A549 treated with CORT108297 at 1 μM for 4 hours (cell line): ENCODE measurements around the gene EXOSC3. TPM values are rescaled to one million over a fixed set of nuclear protein-coding genes. Genes with fewer than 3 reads are reported as not detected.

Experiments used
- total RNA-seq: library from RNA; stranded (reverse); fragments of 200-300 nt; extraction: Qiagen RNA extraction; gene quantifications from 5 replicates; pipeline ENCODE4 v1.2.3, GENCODE V29; 2022

The EXOSC3 gene
- total RNA-seq, result 78.0 to 85.8 TPM (median 80.6 TPM) in 5 replicates

DNA sequence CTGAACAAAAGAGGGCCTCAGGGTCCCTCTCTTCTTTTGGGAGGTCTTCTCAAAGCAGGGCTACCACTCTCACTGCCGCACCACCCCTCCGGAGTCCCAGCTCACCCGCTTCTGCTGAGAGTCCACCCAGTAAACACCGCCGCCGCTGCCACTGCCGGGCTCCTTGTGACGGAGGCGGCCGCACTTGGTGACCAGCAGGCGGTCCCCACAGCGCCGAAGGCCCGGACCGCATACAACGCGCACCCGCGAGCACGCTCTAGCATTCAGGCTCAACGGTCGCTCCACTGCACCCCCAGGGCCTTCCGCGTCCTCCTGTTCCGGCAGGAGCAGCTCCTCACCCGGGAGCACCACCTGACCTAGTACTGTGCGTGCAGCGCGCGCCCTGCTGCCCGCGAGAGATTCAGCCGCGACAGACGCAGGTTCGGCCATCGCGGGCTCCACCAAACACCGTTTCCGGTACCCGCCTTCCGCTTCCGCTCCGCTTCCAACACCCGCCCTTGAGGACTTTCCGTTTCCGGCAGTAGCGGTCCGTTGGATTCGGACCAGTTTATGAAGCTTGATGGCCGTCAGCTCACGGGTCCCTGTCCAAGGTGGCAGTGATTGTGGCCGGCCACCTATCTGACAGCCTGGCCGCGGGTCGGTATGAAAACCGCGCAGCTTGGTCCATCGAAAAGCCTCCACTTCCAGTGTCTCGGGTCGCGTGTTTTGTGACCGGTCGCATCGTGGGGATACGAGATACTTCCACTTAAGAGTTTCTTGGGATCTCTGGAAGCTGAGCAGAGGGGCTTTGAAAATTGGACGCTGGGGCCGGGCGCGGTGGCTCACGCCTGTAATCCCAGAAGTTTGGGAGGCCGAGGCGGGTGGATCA is at the start of gene EXOSC3:
Gene EXOSC3 (minus strand): TSS at position 449 of the 868 bp plus-strand sequence. CDS start 20 bp downstream, at position 429.

DNA sequence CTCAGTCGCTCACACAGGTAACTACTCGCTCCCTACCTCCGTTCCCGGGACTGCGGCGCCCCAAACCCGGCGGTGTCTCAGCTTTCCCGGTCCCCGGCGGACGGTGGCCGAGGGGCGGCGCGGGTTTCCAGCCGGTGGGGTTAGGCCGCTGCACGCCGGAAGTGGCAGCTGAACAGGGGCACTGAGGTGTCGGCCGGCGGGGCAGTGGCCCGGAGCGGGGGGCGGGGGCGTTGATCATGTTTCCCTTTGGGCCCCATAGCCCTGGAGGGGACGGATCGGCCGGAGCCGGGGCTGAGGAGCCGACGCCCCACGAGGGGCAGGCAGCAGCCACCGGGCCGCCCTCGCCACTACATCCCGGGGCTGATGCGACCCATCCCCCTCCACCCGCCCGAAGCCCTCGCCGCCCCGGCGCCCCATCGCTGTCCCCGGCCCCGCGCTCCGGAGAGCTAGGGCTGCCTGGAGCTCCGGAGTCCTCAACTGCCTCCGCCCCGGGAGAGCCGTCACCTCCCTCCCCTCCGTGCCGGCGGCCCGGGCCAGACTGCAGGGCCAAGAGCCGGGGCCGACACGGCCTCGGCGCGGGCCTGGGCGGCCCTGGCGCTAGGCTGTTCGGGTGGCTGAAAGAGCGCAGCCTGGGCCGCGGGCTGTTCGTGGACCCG is 15.9 kb upstream of the EXOSC3 start, which contains the start of gene DCAF10:
Gene DCAF10 (plus strand): TSS at position 167 of the 656 bp plus-strand sequence. CDS start 70 bp downstream, at position 237.

DNA sequence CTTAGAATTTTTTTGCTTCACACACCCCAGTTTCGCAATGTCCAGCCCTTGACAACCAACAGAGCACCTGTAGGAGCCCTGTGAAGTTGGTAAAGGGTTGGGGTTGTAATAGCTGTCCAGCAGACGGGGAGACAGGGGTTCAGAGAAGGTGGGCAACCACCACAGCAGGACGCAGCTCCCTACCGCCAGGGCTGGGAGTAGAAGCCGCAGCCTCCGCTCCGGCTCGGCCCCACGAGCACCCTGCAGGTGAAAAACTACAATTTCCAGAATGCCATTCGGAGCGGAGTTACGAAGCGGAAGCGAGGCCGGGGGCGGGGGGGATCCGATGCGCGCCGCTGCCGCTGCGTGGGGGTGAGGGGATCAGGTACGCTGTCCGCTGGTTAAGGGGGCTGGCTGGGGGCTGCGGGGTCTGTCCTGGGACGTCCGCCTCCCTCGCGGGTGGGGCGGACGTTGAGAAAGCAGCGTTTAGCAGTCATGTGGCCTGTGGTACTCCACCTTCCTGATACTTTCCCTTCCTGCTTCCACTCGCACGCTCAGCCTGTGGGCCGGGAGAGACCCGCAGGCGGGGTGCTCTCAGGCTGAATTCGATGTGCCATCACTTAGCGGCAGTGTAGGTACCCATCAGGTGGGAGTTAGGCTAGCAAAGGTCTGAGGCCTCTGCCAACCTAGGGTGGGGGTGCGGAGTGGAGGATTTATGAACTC is 31.2 kb downstream of the EXOSC3 start, which contains the start of gene TRMT10B:
Gene TRMT10B (plus strand): TSS at position 317 of the 702 bp plus-strand sequence. CDS start 8,127 bp downstream, outside the sequence.

Other genes with a start within 250 kb of the EXOSC3 start
- 5.7 to 8.3 TPM (median 6.9 TPM) in 5 replicates for gene FBXO10, start 208.7 kb downstream of the EXOSC3 start, total RNA-seq
- gene TOMM5, start 192.5 kb downstream of the EXOSC3 start, total RNA-seq, result 296 to 357 TPM (median 336 TPM) in 5 replicates
- gene FRMPD1, start 134.1 kb downstream of the EXOSC3 start, total RNA-seq, result 0.03 to 0.05 TPM (median 0.04 TPM) in 4 of 5 replicates, not detected in the other
- 5.4 to 7.3 TPM (median 5.8 TPM) in 5 replicates for gene TRMT10B, start 31.3 kb downstream of the EXOSC3 start, total RNA-seq
- gene DCAF10, start 15.7 kb upstream of the EXOSC3 start, total RNA-seq, result 10.7 to 14.4 TPM (median 11.4 TPM) in 5 replicates
- 16.8 to 21.5 TPM (median 18.8 TPM) in 5 replicates for gene SLC25A51, start 119.1 kb upstream of the EXOSC3 start, total RNA-seq